Stimulated activated CD8-positive, alpha-beta memory T cell treated with anti-CD3 and anti-CD28 coated beads, Interleukin-4, amount 100 ng/mL, for 4 hours (primary cell): ENCODE measurements around the gene IGF1R.

Experiments
- DNase-seq, 2 donors: peaks; one replicate each; pipeline ENCODE4 v3.0.0-alpha.2; 2020; ENCODE audit warnings: low read depth in 2 of 2, low spot score in 1 of 2

Gene IGF1R

DNA sequence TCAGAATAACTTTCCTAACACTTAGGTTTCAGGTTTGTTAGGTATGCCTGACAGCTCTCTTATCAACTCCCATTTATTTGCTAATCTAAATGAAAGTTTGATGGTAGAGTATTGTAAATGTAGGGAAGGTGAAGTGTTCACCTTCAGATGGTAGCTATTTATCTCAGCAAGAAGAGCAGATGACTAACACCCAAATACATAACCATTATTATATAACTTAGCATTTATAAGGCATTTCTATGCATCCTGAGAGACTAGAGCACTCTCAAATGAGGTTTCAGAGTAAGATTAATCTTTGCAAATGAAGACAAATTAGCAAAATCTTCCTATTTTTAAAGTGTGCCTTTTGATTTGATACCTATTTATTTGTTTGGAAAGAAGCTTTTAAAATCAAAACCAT is 143.8 kb downstream of the IGF1R start:
- no peak for DNase-seq

DNA sequence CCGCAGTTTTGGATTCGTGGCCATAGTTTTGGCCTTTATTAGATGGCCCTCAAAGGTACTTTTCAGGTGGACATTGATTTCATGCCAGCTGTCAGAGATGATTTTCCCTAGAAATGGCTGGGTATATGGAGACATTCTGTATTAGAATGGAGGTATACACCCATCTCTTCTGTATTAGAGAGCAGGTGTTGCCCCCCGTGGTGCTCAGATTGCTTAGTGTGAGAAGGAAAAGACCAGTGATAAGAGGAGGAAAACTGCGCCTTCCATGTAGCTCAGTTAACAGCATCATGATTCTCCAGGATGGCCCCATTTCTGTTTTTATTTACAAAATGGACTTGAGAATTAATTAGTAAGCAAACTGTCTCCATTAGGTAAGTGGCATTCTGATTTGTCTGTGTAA is 145.9 kb downstream of the IGF1R start:
- no peak for DNase-seq

DNA sequence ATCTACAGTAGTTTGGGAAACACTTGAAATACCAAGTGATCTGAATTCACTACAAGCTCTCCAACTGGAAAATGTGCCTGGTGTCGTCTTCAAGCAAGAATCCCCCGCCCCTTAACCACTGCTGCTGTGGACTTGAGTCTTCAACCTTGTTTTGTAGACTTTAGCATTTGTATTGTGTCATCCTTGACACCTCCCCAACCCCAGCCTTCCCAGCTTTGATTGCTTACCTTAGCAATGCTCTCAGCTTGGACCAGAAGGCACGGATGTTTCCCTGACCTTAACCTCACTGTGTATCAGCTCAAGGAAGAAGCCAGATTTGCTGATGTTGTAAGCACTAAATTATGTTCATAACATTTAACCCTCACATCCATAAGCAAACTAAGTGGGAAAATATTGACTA is 146.4 kb downstream of the IGF1R start:
- no peak for DNase-seq

DNA sequence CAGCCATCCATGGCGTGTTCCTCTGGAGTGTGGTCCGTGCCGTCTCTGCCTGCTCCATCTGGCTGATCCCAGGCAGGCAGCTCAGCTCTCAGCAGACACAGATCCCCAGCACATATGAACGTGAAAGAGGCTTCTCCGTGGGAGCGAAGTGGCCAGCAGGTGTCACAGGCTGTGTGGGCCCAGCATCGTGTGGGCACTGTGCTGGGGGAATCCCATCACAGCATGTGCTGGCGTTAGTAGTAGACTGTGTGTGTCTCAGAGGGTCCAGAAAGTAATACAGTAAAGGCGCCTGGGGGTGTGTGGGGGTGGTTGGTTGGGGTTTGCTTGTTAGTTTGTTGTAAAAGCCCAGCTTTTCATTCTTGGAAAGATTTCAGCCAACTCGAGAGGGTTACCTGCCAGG is 147.6 kb downstream of the IGF1R start:
- DNase-seq, result no peak

DNA sequence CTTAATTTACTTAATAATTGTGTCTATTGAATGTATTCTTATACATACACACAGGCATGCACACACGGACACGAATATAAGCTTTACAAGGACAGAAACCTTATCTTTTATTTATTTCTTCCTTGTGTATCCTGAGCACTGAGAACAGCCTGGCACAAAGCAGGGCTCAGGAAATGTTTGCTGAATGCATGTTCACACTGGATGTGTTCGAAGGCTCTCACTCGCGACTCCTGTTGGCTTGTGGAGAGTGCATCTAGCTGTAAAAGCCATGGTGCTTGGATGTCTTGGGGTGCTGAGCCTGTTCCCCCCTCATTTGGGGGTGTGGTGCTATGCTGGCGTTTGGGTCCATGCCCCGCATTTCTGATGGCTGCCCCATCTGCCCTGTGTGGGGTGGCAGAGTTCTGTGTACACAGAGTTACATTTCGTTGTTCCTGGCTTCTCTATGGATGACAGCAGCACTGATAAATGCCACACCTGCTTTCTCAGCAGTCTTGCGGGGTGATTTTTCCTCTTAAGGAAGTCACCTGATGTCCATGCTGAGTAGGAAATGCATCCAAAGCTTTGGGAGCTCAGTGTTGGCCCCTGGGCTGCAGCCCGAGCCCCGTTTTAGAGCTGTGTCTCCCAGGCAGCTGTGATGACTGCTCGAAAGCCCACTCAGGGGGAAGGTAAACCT is 148.5 kb downstream of the IGF1R start:
- DNase-seq, result no peak

DNA sequence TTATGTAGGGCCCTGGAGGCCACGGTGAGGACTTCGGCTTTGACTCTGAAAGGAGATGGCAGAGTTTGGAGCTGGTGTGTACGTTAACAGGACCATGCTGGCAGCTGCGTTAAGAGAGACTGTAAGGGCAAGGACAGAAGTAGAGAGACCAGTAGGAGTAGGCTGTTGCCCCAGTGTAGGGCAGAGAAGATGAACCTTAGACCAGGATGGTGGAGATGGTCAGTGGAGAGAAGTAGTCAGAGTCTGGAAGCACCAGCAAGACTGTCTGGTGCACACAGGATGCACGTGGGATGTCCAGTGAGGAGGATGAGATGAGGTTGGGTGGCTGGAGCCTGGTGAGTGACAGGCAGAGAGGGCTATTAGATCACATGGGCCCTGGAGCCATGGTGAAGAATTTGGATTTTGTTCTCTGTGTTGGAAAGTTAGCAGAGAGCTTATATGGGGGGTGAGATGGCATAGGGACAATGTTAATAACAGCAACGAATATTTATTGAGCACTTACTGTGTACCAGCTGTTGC is 150.1 kb downstream of the IGF1R start:
- no peak for DNase-seq

DNA sequence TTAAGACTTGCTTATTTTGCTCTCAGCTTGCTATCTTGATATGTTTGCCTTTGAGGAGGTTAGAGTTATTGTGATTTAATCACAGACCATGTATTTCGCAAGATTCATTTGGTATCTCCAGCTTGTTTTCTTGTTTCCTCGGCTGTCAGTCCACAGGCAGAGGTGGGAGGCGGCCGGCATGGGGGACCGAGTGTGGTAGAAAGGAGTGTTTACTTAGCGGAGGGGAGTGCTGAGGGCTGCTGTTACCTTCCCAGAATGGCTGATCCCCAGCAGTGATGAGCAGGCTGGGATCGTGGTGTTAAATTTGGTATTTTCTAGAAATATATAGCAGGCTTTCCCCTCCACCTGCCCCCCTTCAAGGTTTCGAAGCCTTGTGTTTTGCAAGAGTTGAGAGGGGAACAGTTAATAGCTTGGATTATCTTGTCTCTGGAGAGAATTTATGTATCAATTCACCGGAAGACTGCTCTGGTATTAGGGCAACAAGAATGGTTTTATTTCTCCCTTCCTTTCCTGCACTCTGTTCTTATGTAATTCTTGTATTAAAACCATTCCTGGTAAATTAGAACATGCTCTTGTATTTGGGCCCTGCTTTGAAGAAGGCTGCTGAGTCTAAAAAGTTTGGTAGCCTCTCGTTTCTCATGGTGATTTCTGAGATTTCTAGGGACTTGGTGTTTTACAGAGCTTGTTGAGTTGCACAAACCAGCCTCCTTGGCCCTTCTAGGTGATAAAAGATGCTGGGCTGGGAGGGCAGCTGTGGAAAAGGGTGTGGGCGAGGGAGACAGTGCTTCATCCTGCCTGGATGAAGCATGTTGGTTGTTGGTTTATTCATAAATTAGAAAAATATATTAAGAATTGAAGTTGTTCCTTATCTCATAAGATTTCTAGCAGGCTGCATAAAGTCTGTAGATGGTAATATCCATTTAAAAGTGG is 151.4 kb downstream of the IGF1R start:
- no peak for DNase-seq

DNA sequence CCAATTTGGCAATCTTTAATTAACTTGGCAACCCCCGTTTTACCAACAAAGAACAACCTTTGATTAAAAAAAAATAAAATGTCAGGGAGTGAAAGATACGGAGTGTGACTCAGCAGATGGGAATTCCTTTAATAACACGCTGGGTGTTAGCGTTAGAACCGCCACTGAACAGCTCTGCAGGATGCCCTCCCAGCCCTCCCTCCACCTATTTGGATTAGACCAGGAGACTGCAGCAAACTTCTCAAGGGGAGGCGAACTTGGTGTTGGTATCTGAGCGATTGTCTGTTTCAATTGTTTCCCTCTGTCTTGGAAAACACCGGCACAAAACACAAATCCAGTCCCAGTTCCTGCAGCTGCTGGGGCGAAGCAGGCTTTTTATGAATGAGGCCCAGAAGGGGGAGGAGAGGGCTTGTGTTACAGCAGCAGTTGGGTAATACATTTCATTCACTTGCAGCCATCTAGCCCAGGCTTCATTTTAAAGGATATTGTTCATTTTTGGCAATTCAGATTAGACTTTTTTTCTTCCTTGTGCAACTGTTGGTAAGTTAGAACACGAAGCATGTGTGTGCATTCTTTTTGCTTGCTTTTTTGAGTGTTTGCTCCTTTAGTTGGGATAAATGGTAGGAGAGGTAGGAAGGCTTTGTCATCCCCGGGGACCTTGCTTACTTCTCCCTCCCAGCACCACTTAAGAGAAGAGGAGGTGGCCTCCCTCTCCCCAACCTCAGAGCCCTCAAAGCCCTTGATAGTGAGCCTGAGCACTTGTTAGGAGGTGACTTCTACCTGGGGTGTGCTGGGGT is 152.3 kb downstream of the IGF1R start:
- no peak for DNase-seq

DNA sequence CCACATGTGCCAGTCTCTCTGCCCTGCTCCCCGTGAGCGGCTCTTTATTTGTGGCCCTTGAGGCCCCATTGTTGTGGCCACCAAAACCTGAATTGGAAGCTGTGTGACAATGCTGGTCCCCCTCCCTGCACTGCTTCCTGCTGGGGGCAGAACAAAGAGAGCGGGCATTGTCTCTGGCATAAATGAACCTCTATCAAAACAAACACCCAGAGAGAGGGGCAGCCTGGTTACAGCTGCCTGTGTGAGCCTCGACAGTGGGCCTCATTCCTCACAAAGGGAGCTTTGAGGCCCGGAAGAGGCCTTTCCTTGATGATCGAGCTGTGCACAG is 152.9 kb downstream of the IGF1R start:
- no peak for DNase-seq

DNA sequence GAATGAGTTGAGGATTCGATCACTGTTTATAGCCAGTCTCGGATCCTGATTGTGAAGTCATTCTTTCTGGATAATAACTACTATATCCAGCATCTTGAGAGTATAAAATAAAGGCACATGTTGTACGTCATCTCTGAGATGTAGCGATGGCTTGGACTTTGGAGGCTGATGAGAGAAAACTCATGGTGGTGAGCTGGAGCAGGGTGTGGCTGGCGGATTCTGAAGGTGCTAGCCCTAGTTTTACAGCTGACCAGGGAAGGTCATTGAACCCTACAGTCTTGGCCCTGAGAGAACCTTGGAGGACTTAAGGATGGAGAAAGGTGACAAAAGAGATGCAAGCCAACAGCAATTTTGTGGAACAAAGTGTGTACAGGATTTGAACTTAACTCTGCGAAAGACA is 153.8 kb downstream of the IGF1R start:
- no peak for DNase-seq

DNA sequence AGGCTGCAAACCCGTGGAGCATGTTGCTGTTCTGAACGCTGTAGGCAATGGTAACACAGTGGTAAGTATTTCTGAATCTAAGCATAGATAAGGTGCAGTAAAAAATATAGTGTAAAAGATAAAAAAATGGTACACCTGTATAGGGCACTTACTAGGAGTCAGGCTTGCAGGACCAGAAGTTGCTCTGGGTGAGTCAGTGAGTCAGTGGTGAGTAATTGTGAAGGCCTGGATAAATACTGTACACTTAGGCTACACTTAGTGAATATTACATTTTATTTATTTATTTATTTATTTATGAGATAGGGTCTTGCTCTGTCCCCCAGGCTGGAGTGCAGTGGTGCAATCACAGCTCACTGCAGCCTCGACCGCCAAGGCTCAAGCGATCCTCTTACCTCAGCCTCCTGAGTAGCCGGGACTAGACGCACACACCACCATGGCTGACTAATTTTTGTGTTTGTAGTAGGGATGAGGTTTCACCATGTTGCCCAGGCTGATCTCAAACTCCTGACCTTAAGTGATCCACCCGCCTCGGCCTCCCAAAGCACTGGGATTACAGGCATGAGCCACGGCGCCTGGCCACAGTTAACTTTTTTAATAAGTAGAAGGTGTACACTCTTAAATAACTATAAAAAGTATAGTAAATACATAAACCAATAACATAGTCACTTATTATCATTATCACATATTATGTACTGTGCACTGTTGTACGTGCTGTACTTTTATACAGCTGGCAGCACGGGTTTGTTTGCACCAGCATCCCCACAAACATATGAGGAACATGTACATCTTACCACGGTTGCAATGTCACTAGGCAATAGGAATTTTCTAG is 155.1 kb downstream of the IGF1R start:
- DNase-seq, result no peak

DNA sequence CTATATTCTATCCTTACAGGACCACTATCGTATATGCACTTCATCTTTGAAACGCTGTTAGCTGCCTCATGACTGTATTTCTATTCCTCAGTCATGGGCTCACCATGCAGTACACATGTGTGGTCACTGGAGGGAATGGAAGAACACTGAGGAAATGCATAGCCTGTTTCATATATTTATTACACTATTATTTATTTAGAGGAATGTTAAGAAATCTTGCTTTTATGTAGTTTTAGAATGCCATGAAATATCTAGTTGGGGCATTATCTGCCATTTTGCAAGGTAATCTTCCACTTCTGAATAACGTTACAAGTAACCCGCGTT is 155.7 kb downstream of the IGF1R start:
- DNase-seq, result no peak

DNA sequence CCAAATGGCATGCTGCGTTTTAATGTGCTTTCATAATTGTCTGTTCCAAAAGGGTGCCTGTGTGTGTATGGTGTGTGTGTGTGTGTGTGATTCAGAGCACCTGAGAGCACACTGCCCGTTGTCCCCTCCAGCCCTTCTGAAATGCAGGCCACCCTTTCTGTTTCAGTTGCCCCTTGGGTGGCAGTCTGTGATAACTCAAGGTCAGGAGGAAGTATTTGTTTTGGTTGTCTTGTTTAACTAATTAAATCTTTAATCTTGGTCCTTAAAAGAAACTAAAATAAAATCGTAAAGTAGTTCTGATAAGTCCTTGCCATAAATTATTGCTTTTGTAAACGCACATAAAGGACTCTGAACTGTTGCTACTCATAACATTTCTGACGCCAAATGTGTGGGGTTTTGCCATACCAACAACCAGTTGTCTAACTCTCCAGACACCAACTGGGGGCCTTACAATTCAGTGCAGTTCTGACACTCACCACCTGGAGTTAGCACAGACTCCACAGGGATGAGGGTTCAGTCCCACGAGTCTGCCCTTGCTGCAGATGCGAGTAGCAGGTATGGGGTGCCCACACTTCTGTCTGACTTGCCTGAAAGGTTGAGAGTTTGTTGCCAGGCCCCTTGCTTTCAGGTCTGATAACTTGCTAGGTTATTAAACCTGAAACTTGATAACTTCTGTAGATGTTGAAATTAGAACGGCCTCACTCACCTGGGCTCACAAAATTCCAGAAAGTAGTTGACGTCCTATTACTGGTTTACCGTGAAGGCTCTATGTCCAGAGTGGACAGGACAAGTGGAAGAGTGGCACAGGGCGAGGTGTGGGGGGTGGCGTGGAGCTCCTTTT is 157.3 kb downstream of the IGF1R start:
- no peak for DNase-seq

DNA sequence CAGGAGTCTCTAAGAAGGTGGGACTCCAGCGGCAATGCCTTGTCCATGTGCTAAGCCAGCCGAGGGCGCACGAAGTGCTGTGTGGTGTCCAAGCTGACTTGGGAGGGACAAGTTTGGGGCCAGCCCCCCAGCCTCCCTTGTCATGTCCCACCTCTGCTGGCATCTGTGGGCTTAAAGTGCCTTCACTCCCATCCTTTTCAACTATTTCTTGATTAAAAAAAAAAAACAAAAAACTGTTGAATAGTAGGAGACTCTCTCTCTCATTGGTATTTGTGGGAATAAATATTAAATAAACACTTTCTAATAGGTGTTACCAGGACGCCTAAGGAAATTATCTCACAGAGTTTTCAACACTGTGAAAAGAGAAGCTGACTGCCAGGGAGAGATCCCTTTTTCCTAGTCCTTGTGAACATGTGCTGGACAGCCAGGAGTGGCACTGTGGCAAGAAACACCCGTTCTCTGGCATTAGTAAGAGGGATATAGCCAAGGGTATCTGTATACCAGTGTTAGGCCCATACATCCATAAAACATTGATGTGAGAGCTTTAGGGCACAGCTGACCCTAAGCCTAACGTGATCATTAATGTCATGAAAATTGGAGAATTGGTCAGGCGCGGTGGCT is 158.0 kb downstream of the IGF1R start:
- no peak for DNase-seq

DNA sequence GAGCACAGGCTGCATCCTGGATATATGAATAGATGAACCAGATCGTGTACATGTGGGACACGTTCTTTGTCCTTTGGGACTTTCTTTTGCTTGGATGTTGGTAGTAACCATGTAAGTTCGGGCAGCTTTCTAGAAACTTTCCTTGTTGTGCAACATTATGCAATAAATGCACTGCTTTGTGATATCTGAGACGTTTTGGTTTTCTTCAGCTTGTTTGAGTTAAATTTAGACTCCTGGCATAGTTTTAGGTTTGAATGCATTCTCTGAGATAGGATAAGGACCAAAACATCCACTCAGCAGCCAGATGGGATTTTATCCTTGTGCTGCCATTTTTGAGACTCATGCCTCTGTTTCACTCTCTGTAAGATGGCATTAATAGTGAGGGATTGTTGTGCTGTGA is 158.9 kb downstream of the IGF1R start:
- DNase-seq, result no peak

DNA sequence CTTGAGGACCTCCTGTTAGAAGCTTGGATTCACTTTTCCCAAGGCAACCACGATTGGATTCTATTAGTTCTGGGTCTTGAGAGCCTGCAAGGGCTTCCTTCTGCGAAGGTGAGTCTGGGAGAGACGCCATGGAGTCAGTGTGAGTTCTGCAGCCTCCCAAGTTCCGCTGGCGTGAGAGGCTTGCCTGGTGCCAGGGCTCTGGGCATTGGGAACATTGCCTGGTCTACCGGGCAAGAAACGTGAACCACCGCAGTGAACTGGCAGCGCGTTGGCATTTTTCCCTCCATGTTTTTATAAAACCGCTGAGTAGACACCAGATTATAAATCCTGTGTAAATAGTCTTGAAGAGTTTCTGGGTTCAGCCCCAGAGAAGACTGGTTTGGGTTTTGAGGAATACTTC is 160.9 kb downstream of the IGF1R start:
- no peak for DNase-seq

DNA sequence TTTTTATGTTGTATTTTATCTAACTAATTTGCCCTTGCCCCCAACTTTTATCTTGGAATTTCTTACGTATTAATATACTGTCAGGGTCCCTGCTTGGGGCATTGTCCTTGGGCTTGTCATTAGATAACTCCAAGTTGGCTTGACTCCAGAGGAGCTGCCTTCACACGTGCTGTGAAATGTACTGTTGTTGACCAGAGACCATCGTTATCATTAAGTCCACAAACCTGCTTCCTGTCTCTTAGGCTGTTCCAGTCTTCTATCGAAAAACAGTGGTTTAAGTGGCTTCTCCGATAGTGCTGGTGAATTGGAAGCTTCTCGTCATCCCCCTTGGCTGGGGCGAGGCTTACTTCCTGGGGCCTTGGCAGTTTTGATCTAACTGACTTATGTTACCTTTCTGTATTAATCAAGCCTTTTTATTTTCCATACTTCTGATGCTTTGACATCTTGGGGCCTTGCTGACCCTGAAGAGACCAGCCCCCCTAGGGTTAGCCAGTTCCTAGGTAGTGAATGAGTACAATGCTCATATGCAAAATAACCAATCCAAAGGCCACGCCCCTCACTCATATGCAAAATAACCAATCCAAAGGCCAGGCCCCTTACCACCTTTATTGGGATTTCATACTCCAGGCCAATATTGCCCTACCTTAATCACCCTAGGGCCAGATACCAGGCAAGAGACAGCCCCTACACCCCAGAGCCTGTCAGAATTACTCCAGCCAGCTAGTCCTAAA is 164.5 kb downstream of the IGF1R start:
- DNase-seq, result no peak

DNA sequence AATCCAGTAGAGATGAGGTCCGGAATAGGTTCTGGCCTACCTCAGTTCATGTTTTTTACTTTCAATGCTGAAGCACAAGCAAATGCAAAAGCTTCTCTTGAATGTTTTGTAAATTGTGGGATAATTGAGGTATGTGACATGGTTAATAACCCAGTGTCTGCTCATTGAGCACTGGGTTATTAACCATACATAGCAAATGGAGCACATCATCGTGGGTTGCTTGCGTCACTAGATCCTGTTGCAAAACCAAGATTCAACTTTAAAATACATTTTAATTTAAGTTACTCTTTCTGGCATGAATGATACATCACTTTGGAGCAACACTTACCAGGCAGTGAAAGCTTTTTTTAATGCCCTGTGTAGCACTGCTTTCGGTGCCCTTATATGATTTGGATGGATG is 165.6 kb downstream of the IGF1R start:
- no peak for DNase-seq

DNA sequence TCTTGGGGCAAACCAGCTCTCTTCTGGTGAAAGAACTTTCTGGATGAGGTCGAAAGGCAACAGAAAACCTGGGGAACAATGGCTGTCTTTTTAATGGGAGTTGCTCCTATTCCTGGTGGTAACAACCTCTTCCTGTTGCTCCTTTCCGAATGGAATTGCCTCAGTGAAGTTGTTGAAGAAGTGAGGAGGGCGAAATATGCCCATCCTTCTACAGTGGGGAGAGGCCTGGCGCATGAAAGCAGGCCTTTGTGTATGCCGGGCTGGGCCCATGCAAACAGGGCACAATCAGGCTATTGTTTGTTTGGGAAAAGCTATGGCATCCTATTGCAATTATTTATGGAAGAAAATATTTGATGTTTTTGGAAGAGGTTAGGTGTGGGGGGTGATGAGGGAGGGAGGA is 166.9 kb downstream of the IGF1R start:
- DNase-seq, result no peak
